Measurements from ENCODE around the gene GADD45G.
A peak's percentile ranks its signal among the peaks of the same experiment; 100 is the strongest.

GADD45G gene

DNA sequence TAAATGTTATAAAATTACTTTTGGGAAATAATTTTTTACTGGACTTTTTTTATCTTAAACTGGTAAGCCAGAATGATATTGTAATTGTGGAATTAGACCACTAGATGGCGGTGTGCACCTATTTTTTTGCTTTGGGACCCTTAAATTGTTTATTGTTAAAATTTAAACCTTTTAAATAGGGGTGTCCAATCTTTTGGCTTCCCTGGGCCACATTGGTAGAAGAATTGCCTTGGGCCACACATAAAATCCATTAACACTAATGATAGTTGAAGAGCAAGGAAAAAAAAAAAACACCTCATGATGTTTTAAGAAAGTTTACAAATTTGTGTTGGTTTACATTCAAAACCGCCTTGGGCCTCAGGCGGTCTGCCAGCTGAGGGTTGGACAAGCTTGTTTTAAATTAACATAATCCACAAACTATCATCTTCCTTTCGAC is 28.4 kb upstream of the GADD45G start:
- no peak overlapping the region for H3K4me3 ChIP-seq
- TF ChIP-seq CTCF (IDR thresholded peaks at IDR 0.05), result peak; percentile 58 to 72
- peaks cover 0 to 35% of the 10 kb centered on the region in 2 donors for H3K27me3 ChIP-seq
- DNase-seq, result no peak
- intact Hi-C loops (cut with DNase I; ENCODE audit: low total_unique reads), result loop anchor here (5.0 kb wide), 1 partner anchor 1291 kb away; no protein-coding TSS in a partner anchor
- no peaks in the 10 kb centered on the region for H3K4me1 ChIP-seq
- no peaks in the 10 kb centered on the region for H3K9me3 ChIP-seq
- H3K27ac ChIP-seq, result no peak overlapping the region
- H3K36me3 ChIP-seq, result no peaks in the 10 kb centered on the region

GRCh38 chr9:89577363-89577762 is 27.4 kb upstream of the GADD45G start:
- TF ChIP-seq CTCF (IDR thresholded peaks at IDR 0.05), result no peak
- H3K36me3 ChIP-seq, result no peaks in the 10 kb centered on the region
- no peaks in the 10 kb centered on the region for H3K9me3 ChIP-seq
- peaks cover 0 to 43% of the 10 kb centered on the region in 2 donors for H3K27me3 ChIP-seq
- H3K27ac ChIP-seq, result no peak overlapping the region
- no peak overlapping the region for H3K4me3 ChIP-seq
- no peaks in the 10 kb centered on the region for H3K4me1 ChIP-seq
- DNase-seq, result no peak
- intact Hi-C loops (cut with DNase I; ENCODE audit: low total_unique reads), result loop anchor here (5.0 kb wide), 1 partner anchor 1290 kb away; no protein-coding TSS in a partner anchor

GRCh38 chr9:89579741-89580385 is 24.9 kb upstream of the GADD45G start:
- Histone ChIP-seq H3K36me3 (no peaks in the 10 kb centered on the region), H3K27ac (no peak overlapping the region), H3K9me3 (peaks cover 0 to 4% (median 0%) of the 10 kb centered on the region in 3 donors), H3K4me3 (no peak overlapping the region), H3K27me3 (peaks cover 0 to 40% of the 10 kb centered on the region in 2 donors), H3K4me1 (no peaks in the 10 kb centered on the region)
- no peak for TF ChIP-seq CTCF (IDR thresholded peaks at IDR 0.05)
- no peak for DNase-seq
- intact Hi-C loops (cut with DNase I; ENCODE audit: low total_unique reads), result loop anchor here (5.0 kb wide), 1 partner anchor 1287 kb away; no protein-coding TSS in a partner anchor

- H3K36me3 ChIP-seq, result no peaks in the 10 kb centered on the region
- no peak for DNase-seq
- peaks cover 0 to 4% (median 0%) of the 10 kb centered on the region in 3 donors for H3K9me3 ChIP-seq
- no peak for TF ChIP-seq CTCF (IDR thresholded peaks at IDR 0.05)
- no peak overlapping the region for H3K4me3 ChIP-seq
- no peak overlapping the region for H3K27ac ChIP-seq
- intact Hi-C loops (cut with DNase I; ENCODE audit: low total_unique reads), result no loop called here
- no peaks in the 10 kb centered on the region for H3K4me1 ChIP-seq
- H3K27me3 ChIP-seq, result peaks cover 0 to 45% of the 10 kb centered on the region in 2 donors
These were observed 18.5 kb upstream of the GADD45G start for GRCh38 chr9:89586311-89586710.

DNA sequence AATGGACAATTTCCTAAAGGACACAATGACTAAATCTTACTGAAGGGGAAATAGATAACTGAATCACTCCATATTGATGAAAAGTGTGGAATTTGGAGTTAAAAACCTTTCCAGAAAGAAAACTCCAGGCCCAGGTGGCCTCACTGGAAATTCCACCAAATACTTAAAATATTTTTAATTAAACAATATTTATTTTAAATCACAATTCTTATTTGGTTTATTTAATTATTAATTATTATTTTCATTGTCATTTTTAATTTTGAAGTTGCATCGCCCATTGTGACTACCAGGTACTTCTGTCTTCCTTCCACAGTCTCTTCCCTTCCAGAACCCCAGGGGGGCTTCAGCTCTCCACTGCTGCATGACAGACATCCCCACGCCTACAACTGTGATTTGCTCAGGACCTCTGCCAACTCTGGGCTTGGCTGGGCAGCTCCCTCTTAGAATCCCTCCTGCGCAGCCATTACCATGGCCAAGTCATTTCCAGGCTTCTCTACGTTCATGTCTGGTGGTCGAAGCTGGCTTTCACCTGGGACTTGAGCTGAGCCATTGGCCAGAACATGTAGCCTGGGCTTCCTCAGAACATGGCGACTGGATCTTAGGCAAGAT is 16.4 kb upstream of the GADD45G start:
- Histone ChIP-seq H3K36me3 (no peaks in the 10 kb centered on the region), H3K27ac (no peak overlapping the region), H3K4me3 (no peak overlapping the region), H3K27me3 (peaks cover 0 to 37% of the 10 kb centered on the region in 2 donors), H3K9me3 (peaks cover 0 to 4% (median 0%) of the 10 kb centered on the region in 3 donors), H3K4me1 (no peaks in the 10 kb centered on the region)
- TF ChIP-seq CTCF (IDR thresholded peaks at IDR 0.05), result no peak
- no peak for DNase-seq
- intact Hi-C loops (cut with DNase I; ENCODE audit: low total_unique reads), result no loop called here

Data from tibial artery (tissue), 4 donors.